ENCODE measurements around the gene GNAT1. TPM values are rescaled to one million over a fixed set of nuclear protein-coding genes. Genes with fewer than 3 reads are reported as not detected.

The GNAT1 gene
- total RNA-seq, 4 donors from 2014 or later: not detected

DNA sequence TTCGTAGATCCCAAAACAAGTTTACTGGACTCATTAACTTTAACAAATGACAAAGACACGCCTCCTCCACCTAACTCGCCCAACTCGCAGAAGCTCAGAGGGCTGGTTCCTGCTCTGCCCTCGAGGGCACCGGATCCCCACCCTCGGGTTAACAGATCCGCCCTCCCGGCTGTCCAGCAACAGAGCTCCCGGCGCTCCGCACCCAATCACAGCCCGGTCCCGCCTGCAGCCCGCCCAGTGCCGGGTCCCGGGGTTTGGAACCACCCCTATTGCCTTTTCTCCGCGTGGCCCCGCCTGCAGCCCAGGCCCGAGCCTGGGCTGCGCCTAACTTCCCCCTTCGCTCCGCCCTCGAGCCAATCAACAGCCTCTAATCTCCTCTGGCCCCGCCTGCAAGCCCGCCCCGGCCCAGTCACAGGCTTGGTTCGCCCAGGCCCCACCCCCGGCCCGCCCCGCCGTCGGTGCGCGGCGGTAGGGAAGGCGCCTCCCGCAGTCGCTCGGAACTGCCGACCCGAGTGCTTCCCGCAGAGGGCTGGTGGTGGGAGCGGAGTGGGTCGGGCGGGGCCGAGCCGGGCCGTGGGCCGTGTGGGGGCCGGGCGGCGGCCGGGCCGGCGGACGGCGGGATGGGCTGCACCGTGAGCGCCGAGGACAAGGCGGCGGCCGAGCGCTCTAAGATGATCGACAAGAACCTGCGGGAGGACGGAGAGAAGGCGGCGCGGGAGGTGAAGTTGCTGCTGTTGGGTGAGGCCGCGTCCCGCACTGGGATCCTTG, 44.5 kb downstream of the GNAT1 start, which contains the start of gene GNAI2:
Gene GNAI2, plus strand, starts transcription at position 489 of the 768 bp plus-strand sequence. Its CDS starts 132 bp downstream, at position 621.
- no peaks in the 10 kb centered on the region for H3K9me3 ChIP-seq
- intact Hi-C loops (cut with DNase I): no loop called here
- peak; percentile 100 for DNase-seq
- H3K4me1 ChIP-seq: peaks cover 34 to 61% (median 36%) of the 10 kb centered on the region in 3 donors
- no peaks in the 10 kb centered on the region for H3K27me3 ChIP-seq
- TF ChIP-seq POLR2A (IDR thresholded peaks at IDR 0.05) (peak in 3 of 4 donors; percentile 89 to 97 (median 96)), CTCF (IDR thresholded peaks at IDR 0.05) (peak in 3 of 6 experiments; percentile 13 to 29 (median 26))
- no peaks in the 10 kb centered on the region for H3K36me3 ChIP-seq
- peak within 1 kb of the TSS; percentile 74 to 96 (median 88) for H3K4me3 ChIP-seq
- peak within 1 kb of the TSS; percentile 94 to 98 (median 96) for H3K27ac ChIP-seq
- 0 to 2% methylated on average over 13 to 24 of the region's 75 CpGs for WGBS, 2 donors

GRCh38 chr3:50236484-50237132, 45.2 kb downstream of the GNAT1 start:
- Histone ChIP-seq H3K27me3 (no peaks in the 10 kb centered on the region), H3K27ac (peak overlapping the region; percentile 90 to 98 (median 96)), H3K9me3 (no peaks in the 10 kb centered on the region), H3K36me3 (no peaks in the 10 kb centered on the region), H3K4me1 (peaks cover 41 to 68% (median 43%) of the 10 kb centered on the region in 3 donors), H3K4me3 (peak overlapping the region; percentile 74 to 96 (median 88))
- no peak for TF ChIP-seq POLR2A (IDR thresholded peaks at IDR 0.05)
- no peak for TF ChIP-seq CTCF (IDR thresholded peaks at IDR 0.05)
- DNase-seq: no peak
- intact Hi-C loops (cut with DNase I): no loop called here
- WGBS, 2 donors: 0% methylated on average over 11 to 13 of the region's 13 CpGs

DNA sequence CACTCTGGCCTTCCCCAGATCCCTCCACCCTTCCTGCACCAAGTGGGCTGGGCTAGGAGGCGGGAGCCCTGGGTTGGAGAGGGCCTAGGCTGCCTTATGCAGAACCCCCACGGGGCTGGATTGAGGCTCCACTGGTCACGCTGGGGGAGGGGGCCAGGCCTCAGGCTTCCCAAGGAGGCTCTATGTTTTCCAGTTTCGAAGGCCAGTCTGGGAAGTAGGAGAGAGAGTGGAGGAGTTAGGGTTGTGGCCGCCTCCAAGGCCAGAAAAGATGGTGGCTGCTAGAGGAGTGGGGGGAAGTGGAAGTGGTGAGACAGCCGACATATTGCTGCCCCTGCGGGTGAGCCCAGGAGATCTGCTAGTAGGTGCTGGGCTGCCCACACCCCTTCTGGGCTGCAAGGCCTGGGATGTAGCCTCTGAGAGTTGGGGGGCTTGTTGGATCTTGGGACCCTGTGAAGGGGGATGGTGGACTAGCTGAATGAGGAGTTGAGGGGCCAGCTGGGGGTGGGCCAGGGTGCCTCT, 45.8 kb downstream of the GNAT1 start:
- H3K9me3 ChIP-seq: no peaks in the 10 kb centered on the region
- H3K4me1 ChIP-seq: peaks cover 47 to 74% (median 49%) of the 10 kb centered on the region in 3 donors
- no peaks in the 10 kb centered on the region for H3K27me3 ChIP-seq
- DNase-seq: no peak
- intact Hi-C loops (cut with DNase I): no loop called here
- H3K36me3 ChIP-seq: no peaks in the 10 kb centered on the region
- H3K27ac ChIP-seq: peak overlapping the region; percentile 90 to 98 (median 96)
- WGBS, 2 donors: 0% methylated on average over 3 to 4 of the region's 7 CpGs
- peak overlapping the region; percentile 74 to 96 (median 88) for H3K4me3 ChIP-seq
- TF ChIP-seq POLR2A (IDR thresholded peaks at IDR 0.05): no peak
- no peak for TF ChIP-seq CTCF (IDR thresholded peaks at IDR 0.05)

- TF ChIP-seq CTCF (IDR thresholded peaks at IDR 0.05): no peak
- TF ChIP-seq POLR2A (IDR thresholded peaks at IDR 0.05): peak in 3 of 4 donors; percentile 57 to 81 (median 67)
- Histone ChIP-seq H3K27ac (peak overlapping the region; percentile 90 to 98 (median 96)), H3K27me3 (no peaks in the 10 kb centered on the region), H3K4me1 (peaks cover 54 to 82% (median 57%) of the 10 kb centered on the region in 3 donors), H3K4me3 (peak overlapping the region; percentile 74 to 96 (median 88)), H3K36me3 (no peaks in the 10 kb centered on the region), H3K9me3 (no peaks in the 10 kb centered on the region)
- DNase-seq: peak; percentile 65
- intact Hi-C loops (cut with DNase I): no loop called here
- 0 to 20% methylated on average over 1 of the region's 31 CpGs for WGBS, 2 donors
These were observed 46.5 kb downstream of the GNAT1 start for GRCh38 chr3:50237754-50238548.
